Trophoblast cell (in vitro differentiated cells and primary cell): ENCODE measurements around the gene HTRA3.

Experiments used
- DNase-seq, 2 donors: peaks; one replicate each; pipeline ENCODE4 v3.0.0-alpha.2; 2016
- H2AFZ ChIP-seq: 2 replicates; pipeline ENCODE4 v1.6.1; 2013; ENCODE audit warnings: low read length, moderate library complexity, mild to moderate bottlenecking; ENCODE audit not compliant: insufficient read depth, poor library complexity
- H2AK5ac ChIP-seq: 2 replicates; pipeline ENCODE4 v1.6.1; 2013; ENCODE audit warnings: mild to moderate bottlenecking, low read length
- H2BK120ac ChIP-seq: 2 replicates; pipeline ENCODE4 v1.6.1; 2013; ENCODE audit warnings: low read length, mild to moderate bottlenecking, moderate library complexity; ENCODE audit not compliant: insufficient read depth, poor library complexity
- H2BK12ac ChIP-seq: 2 replicates; pipeline ENCODE4 v1.6.1; 2013; ENCODE audit warnings: mild to moderate bottlenecking, low read length, moderate library complexity
- H2BK5ac ChIP-seq: 2 replicates; pipeline ENCODE4 v1.6.1; 2013; ENCODE audit warnings: low read length, low read depth, moderate library complexity, mild to moderate bottlenecking; ENCODE audit not compliant: poor library complexity
- H3K14ac ChIP-seq: 2 replicates; pipeline ENCODE4 v1.6.1; 2013; ENCODE audit warnings: mild to moderate bottlenecking, low read length
- H3K18ac ChIP-seq: 2 replicates; pipeline ENCODE4 v1.6.1; 2013; ENCODE audit warnings: mild to moderate bottlenecking, low read length
- H3K23ac ChIP-seq: 2 replicates; pipeline ENCODE4 v1.6.1; 2013; ENCODE audit warnings: low read length
- H3K27ac ChIP-seq: 2 replicates; pipeline ENCODE4 v1.5.1; 2013; ENCODE audit warnings: low read depth, mild to moderate bottlenecking, inconsistent platforms, low read length, moderate library complexity
- H3K27me3 ChIP-seq: 2 replicates; pipeline ENCODE4 v1.6.1; 2013; ENCODE audit warnings: inconsistent platforms, mild to moderate bottlenecking, low read length, moderate library complexity; ENCODE audit not compliant: insufficient read depth
- H3K36me3 ChIP-seq, 2 experiments: 1 replicate in 1 of 2; 2 replicates in 1 of 2; pipeline ENCODE4 v1.6.1; 2013; ENCODE audit warnings: low read length in 2 of 2, mild to moderate bottlenecking in 2 of 2, moderate library complexity in 1 of 2; ENCODE audit not compliant: insufficient read depth in 2 of 2, control insufficient read depth in 1 of 2
- H3K4ac ChIP-seq: 2 replicates; pipeline ENCODE4 v1.6.1; 2013; ENCODE audit warnings: low read depth, mild to moderate bottlenecking, low read length, moderate library complexity
- H3K4me1 ChIP-seq, 2 experiments: 1 replicate in 1 of 2; 2 replicates in 1 of 2; pipeline ENCODE4 v1.6.1; 2013; ENCODE audit warnings: low read length in 2 of 2, mild to moderate bottlenecking in 2 of 2, moderate library complexity in 1 of 2; ENCODE audit not compliant: insufficient read depth in 2 of 2, control insufficient read depth in 1 of 2
- H3K4me2 ChIP-seq: 2 replicates; pipeline ENCODE4 v1.6.1; 2013; ENCODE audit warnings: inconsistent platforms, mild to moderate bottlenecking, low read length, moderate library complexity
- H3K4me3 ChIP-seq: 2 replicates; pipeline ENCODE4 v1.5.1; 2013; ENCODE audit warnings: mild to moderate bottlenecking, low read depth, low read length, inconsistent platforms
- H3K79me1 ChIP-seq: one replicate; pipeline ENCODE4 v1.6.1; 2013; ENCODE audit warnings: low read length
- H3K79me2 ChIP-seq: 2 replicates; pipeline ENCODE4 v1.6.1; 2013; ENCODE audit warnings: low read length, mild to moderate bottlenecking; ENCODE audit not compliant: control insufficient read depth, insufficient read depth, poor library complexity
- H3K9ac ChIP-seq: 2 replicates; pipeline ENCODE4 v1.6.1; 2013; ENCODE audit warnings: mild to moderate bottlenecking, low read length
- H3K9me3 ChIP-seq: 2 replicates; pipeline ENCODE4 v1.6.1; 2013; ENCODE audit warnings: low read depth, mild to moderate bottlenecking, control low read depth, inconsistent platforms, low read length; ENCODE audit not compliant: insufficient read depth
- H4K12ac ChIP-seq: 2 replicates; pipeline ENCODE4 v1.6.1; 2013; ENCODE audit warnings: low read depth, mild to moderate bottlenecking, low read length, moderate library complexity
- H4K8ac ChIP-seq: 2 replicates; pipeline ENCODE4 v1.6.1; 2013; ENCODE audit warnings: low read depth, mild to moderate bottlenecking, low read length, moderate library complexity
- H4K91ac ChIP-seq: one replicate; pipeline ENCODE4 v1.6.1; 2013; ENCODE audit warnings: low read depth, mild to moderate bottlenecking, low read length, moderate library complexity
- WGBS: extraction: QIAGEN DNeasy Blood & Tissue Kit; methylation state at CpG from one replicate; pipeline ENCODE4 v1.1.7; 2013; ENCODE audit warnings: missing lambda C conversion rate; ENCODE audit not compliant: insufficient read length, insufficient coverage; ENCODE audit errors: extremely low coverage; 5-methylcytosine and 5-hydroxymethylcytosine counted together

The HTRA3 gene

GRCh38 chr4:8319731-8320385, 50.3 kb downstream of the HTRA3 start:
- H3K79me2 ChIP-seq: no peaks in the 10 kb centered on the region
- no peak overlapping the region for H2AFZ ChIP-seq
- H3K4ac ChIP-seq: no peak overlapping the region
- DNase-seq: no peak
- H3K9me3 ChIP-seq: no peaks in the 10 kb centered on the region
- H2BK120ac ChIP-seq: no peak overlapping the region
- no peak overlapping the region for H3K27ac ChIP-seq
- H3K27me3 ChIP-seq: no peaks in the 10 kb centered on the region
- H3K4me3 ChIP-seq: no peak overlapping the region
- no peak overlapping the region for H2BK12ac ChIP-seq
- H3K14ac ChIP-seq: no peak overlapping the region
- peaks cover 13 to 25% of the 10 kb centered on the region in 2 experiments for H3K4me1 ChIP-seq
- no peak overlapping the region for H3K23ac ChIP-seq
- no peak overlapping the region for H4K12ac ChIP-seq
- no peak overlapping the region for H2BK5ac ChIP-seq
- no peak overlapping the region for H2AK5ac ChIP-seq
- no peaks in the 10 kb centered on the region for H3K36me3 ChIP-seq
- no peak overlapping the region for H4K91ac ChIP-seq
- no peak overlapping the region for H3K9ac ChIP-seq
- no peak overlapping the region for H3K4me2 ChIP-seq
- H3K79me1 ChIP-seq: peaks cover 2% of the 10 kb centered on the region
- no peak overlapping the region for H4K8ac ChIP-seq
- no peak overlapping the region for H3K18ac ChIP-seq
- WGBS: no CpG with 5 or more reads among the region's 13 CpGs

- Histone ChIP-seq H3K27ac (no peak overlapping the region), H3K36me3 (no peaks in the 10 kb centered on the region), H3K79me2 (no peaks in the 10 kb centered on the region), H3K4me2 (no peak overlapping the region), H3K4ac (no peak overlapping the region), H3K9ac (no peak overlapping the region), H3K9me3 (peaks cover 2% of the 10 kb centered on the region), H3K23ac (no peak overlapping the region), H2BK120ac (no peak overlapping the region), H3K18ac (no peak overlapping the region), H2AK5ac (no peak overlapping the region), H2AFZ (no peak overlapping the region), H2BK5ac (no peak overlapping the region), H3K4me3 (no peak overlapping the region), H4K12ac (no peak overlapping the region), H4K8ac (no peak overlapping the region), H3K14ac (no peak overlapping the region), H3K27me3 (no peaks in the 10 kb centered on the region), H3K79me1 (peaks cover 2% of the 10 kb centered on the region), H2BK12ac (no peak overlapping the region), H4K91ac (no peak overlapping the region), H3K4me1 (peaks cover 12 to 23% of the 10 kb centered on the region in 2 experiments)
- no peak for DNase-seq
- WGBS: no CpG with 5 or more reads among the region's 2 CpGs
Measured at GRCh38 chr4:8320386-8320750, 50.8 kb downstream of the HTRA3 start.

- H3K27me3 ChIP-seq: no peaks in the 10 kb centered on the region
- no peak overlapping the region for H4K8ac ChIP-seq
- DNase-seq: no peak
- H3K27ac ChIP-seq: no peak overlapping the region
- peaks cover 4 to 14% of the 10 kb centered on the region in 2 experiments for H3K4me1 ChIP-seq
- H2BK120ac ChIP-seq: no peak overlapping the region
- no peak overlapping the region for H4K91ac ChIP-seq
- no peaks in the 10 kb centered on the region for H3K79me1 ChIP-seq
- H3K4me2 ChIP-seq: no peak overlapping the region
- H3K9me3 ChIP-seq: peaks cover 3% of the 10 kb centered on the region
- H4K12ac ChIP-seq: no peak overlapping the region
- no peak overlapping the region for H2AFZ ChIP-seq
- H3K4me3 ChIP-seq: no peak overlapping the region
- H2BK12ac ChIP-seq: no peak overlapping the region
- no peak overlapping the region for H2BK5ac ChIP-seq
- H3K36me3 ChIP-seq: no peaks in the 10 kb centered on the region
- H3K9ac ChIP-seq: no peak overlapping the region
- no peak overlapping the region for H3K4ac ChIP-seq
- H2AK5ac ChIP-seq: no peak overlapping the region
- no peak overlapping the region for H3K14ac ChIP-seq
- H3K23ac ChIP-seq: no peak overlapping the region
- WGBS: 100% methylated on average over 2 of the region's 2 CpGs
- no peak overlapping the region for H3K18ac ChIP-seq
- no peaks in the 10 kb centered on the region for H3K79me2 ChIP-seq
Measured at GRCh38 chr4:8321220-8321619, 51.7 kb downstream of the HTRA3 start.

- H2AK5ac ChIP-seq: no peak overlapping the region
- no peaks in the 10 kb centered on the region for H3K79me1 ChIP-seq
- H3K79me2 ChIP-seq: no peaks in the 10 kb centered on the region
- no peak overlapping the region for H2BK120ac ChIP-seq
- no peaks in the 10 kb centered on the region for H3K27me3 ChIP-seq
- H3K9ac ChIP-seq: no peak overlapping the region
- no peak overlapping the region for H3K23ac ChIP-seq
- no peak overlapping the region for H2BK5ac ChIP-seq
- H3K27ac ChIP-seq: no peak overlapping the region
- H3K18ac ChIP-seq: no peak overlapping the region
- H3K4me3 ChIP-seq: no peak overlapping the region
- H2BK12ac ChIP-seq: no peak overlapping the region
- WGBS: no CpG with 5 or more reads among the region's 5 CpGs
- peaks cover 0 to 9% of the 10 kb centered on the region in 2 experiments for H3K4me1 ChIP-seq
- no peak overlapping the region for H3K4me2 ChIP-seq
- H2AFZ ChIP-seq: no peak overlapping the region
- H3K4ac ChIP-seq: no peak overlapping the region
- H3K9me3 ChIP-seq: peaks cover 3% of the 10 kb centered on the region
- H4K12ac ChIP-seq: no peak overlapping the region
- H3K36me3 ChIP-seq: no peaks in the 10 kb centered on the region
- no peak for DNase-seq
- H4K8ac ChIP-seq: no peak overlapping the region
- no peak overlapping the region for H3K14ac ChIP-seq
- no peak overlapping the region for H4K91ac ChIP-seq
Measured at GRCh38 chr4:8321771-8322170, 52.2 kb downstream of the HTRA3 start.
